Activated T-helper 1 cell treated with Interleukin-2 at 50 U/mL for 16 hours (primary cell): Measurements from ENCODE around the gene CST7.
A peak's percentile ranks its signal among the peaks of the same experiment; 100 is the strongest.
"Not testable (repeated sequence)": the region's sequence is repeated elsewhere in the genome, so short reads cannot be mapped to it uniquely, and the experiment has no call there.

ENCODE experiments used
- DNase-seq: peaks from one replicate; pipeline ENCODE4 v3.0.0-alpha.2; 2020; ENCODE audit warnings: low read depth

CST7 gene

DNA sequence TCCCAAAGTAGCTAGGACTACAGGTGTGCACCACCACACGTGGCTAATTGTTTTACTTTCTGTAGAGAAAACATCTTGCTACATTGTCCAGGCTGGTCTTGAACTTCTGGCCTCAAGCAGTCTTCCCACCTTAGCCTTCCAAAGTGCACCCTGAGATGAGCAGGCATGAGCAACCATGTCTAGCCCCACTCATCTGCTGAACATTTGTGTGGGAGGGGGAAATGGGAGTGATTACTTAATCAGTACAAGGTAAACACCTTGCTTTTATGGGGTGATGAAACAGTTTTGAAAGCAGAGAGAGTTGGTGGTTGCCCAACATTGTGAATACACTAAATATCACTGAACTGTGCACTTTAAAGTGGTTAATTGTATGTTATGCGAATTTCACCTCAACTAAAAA lies 38.2 kb downstream of the CST7 start:
- no peak for DNase-seq

DNA sequence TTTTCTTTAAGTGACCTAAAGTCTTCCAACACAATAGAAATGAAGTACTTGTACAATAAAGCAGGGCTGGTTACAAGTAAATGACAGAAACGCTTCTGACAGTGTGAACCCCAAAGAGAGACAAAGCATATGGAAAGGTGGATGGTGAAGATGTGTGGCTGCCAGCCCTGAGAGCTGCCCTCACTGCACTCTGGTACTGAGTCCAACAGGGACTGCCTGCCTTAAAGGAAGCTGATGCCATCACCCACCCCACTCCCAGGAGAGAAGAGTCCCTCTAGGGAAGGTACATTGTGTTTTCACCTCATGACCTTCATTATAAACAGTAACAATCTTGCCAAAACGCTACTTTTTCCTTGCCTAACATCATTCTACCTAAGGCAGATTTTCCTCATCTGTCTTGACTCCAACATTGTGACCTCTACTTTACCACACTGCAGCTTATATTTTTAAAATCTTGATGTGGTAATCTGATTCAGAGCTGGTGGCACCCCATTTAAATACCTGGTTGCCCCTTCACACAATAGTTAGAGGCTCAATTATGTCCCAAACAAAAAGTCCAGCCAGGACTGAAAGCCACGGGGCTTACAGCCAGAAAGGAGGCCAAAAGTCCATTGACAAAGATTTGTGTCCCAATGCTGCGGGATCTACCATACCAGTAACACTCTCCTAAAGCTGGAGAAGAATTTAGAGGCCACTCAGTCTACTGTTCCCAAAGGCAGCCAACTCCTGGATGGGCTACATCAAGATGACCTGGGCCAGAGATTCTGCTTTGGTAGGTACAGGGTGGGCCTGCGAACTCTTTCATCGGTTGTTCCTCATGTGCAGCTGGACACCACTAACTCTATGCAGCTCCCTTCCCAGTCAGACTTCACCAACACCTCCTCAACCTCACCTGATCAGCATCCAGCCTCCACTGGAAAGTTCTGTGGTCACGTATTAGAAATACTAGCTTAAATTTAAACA lies 39.1 kb downstream of the CST7 start:
- no peak for DNase-seq

DNA sequence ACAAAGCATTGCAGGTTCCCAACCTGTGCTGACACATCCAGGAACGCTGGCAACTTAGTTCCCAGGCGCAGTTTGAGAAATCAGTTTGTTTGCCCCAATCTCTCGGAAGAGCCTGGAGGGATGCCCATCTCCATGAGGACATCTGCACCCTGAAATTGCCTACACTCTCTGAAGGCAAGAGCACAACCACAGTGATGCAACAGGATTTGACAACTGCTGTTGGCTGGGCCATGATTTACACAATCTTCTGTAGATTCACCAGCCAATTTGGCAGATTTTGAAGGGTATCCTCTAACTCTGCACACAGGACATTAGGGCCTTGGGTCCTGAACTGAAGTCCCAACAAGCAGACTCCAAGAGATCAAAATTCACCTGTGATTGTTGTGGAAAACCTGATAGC lies 40.1 kb downstream of the CST7 start:
- DNase-seq: no peak

DNA sequence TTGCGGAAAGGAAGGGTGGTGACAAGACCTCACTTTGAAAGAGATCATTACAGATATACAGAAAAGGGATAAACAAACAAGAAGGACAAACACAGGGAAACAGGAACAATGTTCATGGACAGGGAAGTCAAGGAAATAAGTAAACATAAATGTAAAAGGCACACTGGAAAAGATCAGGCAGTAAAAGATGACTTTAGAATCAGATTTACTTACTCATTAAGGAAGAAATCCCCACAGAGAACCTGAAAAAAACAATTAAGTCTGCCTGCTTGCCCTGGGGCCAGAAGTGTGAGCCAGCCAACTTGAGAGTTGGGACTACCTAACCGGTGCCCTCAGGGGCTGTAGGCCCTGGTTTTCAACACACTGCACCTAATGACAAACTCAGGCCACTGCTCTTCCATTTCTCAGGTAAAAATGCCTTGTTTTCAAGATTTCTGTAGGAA lies 41.8 kb downstream of the CST7 start:
- DNase-seq: no peak

DNA sequence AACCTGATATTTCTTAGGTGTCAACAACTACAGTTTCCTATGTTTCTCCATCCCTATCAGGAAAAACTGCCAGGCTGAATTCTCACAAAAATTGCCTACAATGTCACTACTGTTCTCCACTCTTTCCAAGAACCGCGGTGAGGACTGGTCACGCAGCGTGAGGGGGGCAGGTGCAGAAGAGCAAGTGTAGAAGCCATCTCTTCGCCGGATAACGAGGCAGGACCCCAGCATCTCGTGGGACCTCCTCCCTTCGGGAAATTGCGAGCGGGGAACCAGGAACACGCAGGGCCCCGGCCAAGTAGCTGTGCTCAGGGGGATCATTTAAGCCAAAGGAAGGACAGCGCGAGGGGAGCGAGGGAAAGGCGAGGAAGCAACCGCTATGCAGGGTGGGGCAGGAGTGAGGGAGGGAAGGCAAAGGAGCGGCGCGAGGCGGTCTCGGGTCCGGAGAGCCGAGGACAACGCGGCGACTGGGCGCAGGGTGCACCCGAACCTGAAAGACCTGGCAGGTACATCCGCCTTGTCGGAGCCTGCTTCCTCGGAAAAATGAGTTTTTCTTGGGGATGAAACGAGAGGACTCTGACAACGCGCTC lies 42.9 kb downstream of the CST7 start:
- no peak for DNase-seq

DNA sequence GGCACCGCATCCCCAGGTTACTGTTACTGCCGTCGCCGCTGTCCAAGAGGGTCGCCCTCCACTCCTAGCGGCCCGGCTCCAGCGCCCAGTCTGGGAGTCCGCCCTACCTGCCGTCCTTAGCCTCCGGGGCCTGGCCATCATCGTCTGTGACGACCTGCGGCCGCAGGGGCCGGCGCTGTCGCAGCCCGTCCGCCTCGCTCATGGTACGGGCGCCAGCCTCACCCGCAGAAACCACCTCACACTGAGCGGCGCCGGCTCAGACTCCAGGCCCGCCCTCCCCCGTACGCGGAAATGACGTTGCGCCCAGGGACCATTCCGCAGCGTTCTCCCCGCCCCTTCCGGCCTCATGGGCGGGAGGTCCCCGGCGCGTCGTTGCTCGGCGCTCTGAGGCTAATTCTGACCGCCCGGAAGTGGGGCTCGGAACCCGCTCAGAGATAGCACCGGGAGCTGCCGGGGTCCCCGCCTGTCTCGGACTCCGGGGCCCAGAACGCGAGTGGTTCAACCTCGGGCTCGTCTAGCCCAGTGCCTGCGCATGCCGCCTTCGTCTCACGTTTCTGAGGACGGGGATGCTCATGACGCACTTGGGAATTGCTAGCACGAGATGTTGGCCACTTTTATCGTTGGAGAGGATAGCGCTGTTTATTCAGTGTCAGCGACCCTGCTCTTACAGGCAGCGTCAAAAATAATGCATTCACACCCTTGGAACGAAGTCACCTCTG lies 43.6 kb downstream of the CST7 start, which contains the start of gene APMAP:
TSS of gene APMAP (minus strand) at position 265 of the 719 bp plus-strand sequence. CDS start at position 202, 63 bp downstream.
- DNase-seq: peak; percentile 94

DNA sequence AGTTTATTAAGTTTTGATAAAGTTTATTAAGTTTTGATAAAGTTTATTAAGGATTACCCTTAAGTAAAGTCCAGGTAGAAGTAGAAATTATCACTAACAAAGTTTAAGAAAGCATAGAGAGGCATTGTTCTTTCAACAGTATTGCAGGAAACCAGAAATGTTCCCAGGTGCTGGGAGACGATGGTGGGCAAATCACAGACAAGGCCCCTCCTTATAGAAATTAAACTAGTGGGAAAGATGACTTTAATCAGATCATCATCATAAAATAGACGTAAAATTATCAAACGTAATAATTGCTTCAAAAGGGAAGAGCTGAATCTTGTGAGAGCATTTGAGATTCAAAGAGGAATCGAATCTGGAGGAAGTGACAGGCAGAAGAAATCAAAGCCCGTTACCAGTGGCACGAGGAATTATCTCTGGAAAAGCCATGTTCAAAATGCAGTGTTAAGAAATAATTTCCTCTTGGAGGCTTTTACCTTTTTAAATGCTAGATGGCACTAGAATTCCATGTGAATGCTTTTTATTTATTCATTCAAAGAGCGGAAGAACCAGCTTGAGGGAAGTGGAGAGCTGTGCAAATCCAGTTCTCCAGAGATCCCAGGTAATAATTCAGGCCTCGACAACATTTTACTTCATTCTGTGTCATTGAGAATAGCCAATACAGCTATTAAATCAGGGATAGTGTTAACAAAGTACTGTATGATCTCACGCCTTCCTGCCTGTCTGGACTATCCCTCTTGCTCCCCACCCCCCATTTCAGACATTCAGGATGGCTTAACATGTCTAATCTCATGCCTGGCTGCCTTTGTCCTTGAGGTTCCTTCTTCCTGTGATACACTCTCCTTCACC lies 44.5 kb downstream of the CST7 start:
- no peak for DNase-seq

DNA sequence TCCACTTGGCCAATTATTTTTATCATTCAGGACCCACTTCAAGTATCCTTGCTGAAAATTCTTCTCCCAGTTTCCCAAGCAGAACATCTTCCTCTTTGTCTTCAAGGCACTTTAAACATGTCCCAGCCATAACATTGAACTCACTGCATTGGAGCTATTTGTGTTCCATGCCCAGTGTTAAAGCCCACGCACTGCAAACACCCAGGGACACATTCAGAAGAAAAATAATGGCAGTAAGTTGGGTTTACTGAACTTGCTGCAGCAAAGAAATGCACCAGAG lies 45.1 kb downstream of the CST7 start:
- DNase-seq: no peak

DNA sequence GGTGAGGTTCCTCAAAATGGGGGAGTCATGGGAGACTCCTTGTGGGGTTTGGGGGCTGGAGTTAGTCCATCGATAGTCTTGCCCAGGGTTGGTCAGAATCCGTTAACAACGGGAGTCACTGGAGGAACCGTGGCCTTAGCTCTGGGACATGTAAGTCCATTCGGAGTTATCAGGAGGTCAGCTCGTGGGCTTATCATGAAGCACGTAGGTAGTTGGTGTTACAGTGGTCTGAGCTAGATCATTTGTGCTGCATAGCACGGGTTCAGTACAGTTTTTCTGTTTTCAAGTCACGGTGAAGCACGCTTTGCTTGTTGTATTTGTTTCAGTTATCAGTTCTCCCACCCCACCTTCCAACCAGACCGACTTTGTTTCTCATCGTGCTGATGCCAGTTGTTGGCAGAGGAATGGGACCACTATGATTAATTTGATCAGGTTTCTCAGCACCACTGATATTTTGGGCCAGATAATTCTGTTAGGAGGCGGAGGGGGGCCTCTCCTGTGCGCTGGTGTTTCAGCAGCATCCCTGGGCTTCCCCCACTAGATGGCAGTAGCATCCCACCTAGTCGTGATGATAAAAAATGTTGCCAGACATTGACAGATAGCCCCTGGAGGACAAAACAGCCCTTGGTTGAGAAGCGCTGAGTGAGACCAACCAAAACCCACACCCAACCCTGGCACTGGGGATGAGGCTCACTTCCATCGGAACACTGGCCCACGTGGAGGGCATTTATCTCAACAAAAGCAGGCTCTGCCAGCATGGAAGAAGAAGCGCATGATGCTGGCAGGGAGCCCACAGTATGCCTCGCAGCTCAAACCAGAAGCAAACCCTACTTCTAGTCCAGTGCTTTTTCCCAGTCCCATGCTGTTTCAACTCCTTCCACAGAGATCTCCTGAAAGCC lies 45.6 kb downstream of the CST7 start:
- DNase-seq: peak; percentile 68

DNA sequence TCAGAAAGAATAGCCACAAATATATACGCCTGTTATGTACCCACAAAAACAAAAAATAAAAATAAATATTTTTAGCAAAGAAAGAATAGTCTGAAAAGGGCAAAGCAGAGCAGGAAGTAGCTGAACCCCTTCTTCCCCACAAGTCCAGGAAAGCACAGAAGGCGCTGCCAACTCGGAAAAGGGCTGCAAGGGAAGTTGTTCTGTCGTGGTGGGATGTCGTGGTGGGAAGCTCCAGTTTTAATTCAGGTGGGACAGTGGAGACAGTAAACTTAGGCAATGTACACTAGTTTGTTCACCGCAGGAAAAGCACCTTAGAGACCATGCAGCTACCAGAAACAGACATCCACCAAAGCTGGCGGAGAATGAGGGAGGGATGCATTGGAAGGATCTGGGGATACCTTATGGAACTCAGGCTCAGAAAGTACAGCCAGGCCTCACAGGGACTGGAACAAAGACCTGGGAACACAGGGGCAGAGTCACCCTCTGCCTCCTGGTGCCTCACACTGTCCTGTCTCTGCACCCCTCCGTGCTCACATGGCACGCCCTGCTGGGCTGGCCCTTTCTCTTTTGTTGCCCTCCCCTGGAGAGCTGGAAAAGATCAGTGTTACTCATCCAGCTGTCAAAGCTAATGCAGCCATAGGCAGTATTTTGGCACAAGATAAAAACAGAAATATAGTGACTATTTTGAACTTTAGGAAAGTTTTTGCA lies 46.8 kb downstream of the CST7 start:
- no peak for DNase-seq

DNA sequence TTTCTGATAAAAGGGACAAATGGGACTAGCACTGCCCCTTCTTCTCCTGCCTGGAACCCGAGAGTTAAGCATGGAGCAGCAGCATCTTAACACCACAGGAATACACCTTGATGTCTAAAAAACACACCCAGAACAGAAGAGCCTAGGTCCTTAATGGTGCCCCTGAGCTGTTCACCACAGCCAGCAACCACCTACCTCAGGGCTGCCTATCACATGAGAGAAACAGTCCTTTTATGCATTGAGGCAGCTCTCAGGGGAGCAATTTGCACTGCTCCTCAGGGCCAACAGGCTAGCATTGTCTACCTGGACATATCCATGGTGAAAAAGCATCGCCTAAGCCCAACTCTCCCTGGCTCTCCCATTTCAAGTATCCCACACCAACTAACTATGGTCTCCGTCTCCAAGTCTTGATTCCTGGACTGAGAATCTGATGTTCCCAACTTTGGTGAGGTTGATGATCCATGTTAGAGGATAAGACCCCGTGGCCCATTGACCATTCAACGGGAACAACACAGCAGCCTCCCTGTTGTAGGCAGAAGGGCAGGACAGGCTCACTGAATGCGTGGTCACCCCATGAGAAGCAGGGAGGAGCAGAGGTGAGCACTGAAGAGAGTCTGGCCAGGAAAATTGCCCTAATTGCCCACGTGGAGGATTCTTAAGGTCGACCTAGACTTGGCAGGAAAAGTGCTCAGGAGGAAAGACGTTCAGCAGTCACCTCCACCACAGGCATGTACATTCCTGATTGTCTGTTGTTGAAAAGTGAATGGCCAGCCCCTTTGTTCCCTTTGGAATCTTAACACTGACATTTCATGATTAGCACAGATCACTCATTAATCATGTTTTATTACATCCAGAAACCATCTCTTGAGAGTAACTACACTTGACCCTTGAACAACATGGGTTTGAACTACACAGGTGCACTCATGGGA lies 47.6 kb downstream of the CST7 start:
- DNase-seq: no peak

DNA sequence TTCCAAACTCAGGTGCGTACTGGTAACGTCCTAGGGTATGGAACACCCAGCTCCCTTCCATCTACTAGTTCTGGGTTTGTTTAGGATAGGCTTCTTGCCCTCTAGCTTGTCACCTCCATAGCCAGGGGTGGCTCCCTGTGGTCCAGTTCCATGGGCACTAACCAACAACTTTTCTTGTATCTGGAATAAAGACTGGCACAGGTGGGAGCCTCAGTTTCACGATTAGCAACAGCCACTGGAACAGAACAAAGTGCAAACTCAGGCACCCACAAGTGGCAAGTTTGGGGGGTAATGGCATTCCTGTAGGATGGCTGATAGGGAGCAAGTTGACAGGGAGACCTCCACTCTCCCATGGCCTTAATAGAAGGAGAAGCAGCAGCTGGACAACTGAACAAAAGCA lies 49.1 kb downstream of the CST7 start:
- no peak for DNase-seq

DNA sequence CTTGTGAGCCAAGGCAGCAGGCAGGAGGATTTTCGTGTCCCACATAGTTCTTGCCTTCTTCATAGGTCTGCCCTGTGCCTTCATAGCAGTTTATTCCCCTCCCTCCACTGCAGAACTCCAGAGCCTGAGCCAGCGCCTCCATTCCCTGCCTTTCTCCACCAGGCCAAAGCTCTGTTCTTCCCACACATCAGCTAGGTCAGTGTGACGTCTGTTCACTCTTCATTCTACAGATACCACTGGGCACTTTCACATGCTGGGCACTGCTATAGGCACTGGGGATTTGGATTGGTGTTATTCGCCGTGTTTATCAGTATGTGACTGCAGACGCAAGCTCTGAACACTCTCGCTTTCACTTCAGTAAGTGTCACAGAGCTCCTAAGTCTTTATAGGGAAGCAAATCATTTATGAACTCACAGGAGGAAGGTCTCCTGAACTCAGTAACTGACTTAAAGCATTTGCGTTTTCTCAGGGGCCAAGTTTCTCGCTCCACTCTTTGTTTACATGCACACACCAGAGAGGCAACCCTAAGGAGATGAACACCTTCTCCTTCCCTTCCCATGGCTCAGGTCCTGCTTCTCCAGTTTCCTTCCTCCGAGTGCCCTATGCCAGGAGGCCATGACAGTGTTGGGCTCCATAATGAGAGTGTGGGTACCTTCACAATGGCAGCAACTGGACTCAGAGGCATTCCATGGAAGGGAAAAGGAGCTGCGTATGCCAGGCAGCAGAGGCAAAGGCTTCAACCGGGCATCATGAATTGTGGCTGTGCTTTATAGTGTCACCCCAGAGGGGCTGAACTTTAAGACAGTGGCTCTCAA lies 49.8 kb downstream of the CST7 start:
- no peak for DNase-seq

DNA sequence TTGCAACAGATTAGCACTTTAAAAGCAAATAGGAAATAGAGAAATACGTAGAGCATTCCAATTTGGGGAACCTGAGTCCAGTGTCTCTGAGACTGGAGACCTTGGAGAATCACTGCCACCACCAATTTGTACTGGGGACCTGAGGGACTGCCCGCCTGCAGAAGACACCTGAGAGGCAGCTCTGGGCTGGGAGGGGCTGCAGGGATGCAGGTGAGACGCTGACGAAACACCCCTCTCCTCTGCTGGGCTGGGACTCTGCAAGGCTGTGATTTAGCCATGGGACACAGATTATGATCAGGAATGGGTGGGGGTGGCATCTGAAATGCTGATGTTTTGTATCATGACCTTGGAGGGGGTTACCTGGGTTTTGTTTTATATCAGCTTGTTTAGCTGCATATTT lies 50.5 kb downstream of the CST7 start:
- DNase-seq: no peak

DNA sequence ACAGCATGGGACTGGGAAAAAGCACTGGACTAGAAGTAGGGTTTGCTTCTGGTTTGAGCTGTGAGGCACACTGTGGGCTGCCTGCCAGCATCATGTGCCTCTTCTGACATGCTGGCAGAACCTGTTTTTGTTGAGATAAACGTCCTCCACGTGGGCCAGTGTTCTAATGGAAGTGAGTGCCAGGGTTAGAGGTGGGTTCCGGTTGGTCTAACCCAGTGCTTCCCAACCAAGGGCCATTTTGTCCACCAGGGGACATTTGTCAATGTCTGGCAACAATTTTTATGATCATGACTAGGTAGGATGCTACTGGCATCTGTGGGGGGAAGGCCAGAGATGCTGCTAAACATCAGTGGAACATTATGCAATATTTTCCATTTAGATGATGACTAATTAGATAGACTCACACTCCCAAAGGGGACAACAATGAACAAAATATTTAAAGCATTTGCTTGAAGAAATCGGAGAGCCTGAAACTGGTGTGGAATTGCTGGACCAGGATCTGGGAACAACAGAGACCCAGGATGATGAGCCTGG lies 51.3 kb downstream of the CST7 start:
- DNase-seq: no peak

DNA sequence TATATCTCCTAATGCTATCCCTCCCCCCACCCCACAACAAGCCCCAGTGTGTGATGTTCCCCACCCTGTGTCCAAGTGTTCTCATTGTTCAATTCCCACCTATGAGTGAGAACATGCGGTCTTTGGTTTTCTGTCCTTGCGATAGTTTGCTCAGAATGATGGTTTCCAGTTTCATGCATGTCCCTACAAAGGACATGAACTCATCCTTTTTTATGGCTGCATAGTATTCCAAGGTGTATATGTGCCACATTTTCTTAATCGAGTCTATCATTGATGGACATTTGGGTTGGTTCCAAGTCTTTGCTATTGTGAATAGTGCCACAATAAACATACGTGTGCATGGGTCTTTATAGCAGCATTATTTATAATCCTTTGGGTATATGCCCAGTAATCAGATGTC lies 52.3 kb downstream of the CST7 start:
- not testable (repeated sequence) for DNase-seq

DNA sequence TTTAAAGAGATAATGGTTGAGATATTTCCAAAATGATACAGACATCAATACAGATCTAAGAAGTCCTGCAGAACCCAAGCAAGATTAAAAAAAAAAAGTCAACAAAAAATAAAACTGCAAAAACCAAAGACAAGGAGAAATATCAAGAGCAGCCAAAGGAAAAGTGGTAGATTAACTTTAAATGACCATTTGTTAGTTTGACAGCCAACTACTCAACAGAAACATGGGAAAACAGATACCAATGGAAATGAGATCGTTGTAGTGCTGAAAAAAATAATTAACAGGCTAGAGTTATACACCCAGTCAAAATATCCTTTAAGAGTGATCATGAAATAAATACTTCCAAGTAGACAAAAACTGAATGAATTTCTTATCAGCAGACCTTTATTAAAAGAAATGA lies 53.9 kb downstream of the CST7 start:
- DNase-seq: no peak

DNA sequence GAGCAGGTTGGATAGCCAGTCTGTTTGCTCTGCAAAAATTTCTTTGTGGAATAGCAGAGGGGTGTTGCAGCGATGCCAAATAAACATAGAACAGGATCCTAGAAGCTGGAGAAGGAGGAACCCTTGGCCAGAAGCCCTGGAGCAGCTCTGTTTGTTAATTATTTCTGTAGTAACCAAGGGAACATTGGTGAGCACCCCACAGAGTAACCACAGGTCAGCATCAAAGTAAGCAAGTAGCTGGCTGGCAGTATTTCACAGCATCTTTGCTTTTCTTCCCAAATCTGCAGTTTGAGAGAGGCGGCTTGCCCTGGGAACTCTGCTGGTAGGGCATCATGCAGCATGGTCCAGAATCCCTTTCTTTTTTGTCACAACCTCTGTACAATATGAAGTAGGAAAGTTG lies 56.2 kb downstream of the CST7 start:
- DNase-seq: no peak
